ENCODE data around the gene METTL3. TPM values are rescaled to one million over a fixed set of nuclear protein-coding genes. Genes with fewer than 3 reads are reported as not detected.
A peak's percentile ranks its signal among the peaks of the same experiment; 100 is the strongest.

The METTL3 gene
- total and polyA plus RNA-seq, 2 of the 13 experiments (the other 11 are each of a cell fraction or from before 2014, with no cell fraction given) = 123 to 130 TPM

GRCh38 chr14:21498540-21499526 is 12.3 kb downstream of the METTL3 start (continued):
- no peak for TF ChIP-seq ZBED4 (CRISPR knock-in tag; IDR thresholded peaks at IDR 0.05; ENCODE audit: borderline replicate concordance)
- peak; percentile 32; the same call in 1 of the 2 replicates for TF ChIP-seq ARNT2 (CRISPR knock-in tag; IDR thresholded peaks at IDR 0.05; ENCODE audit: low read depth)
- TF ChIP-seq PCBP2 (optimal IDR thresholded peaks at IDR 0.05; ENCODE audit: low read depth, low read length, poor library complexity, severe bottlenecking) = no peak
- no peak for TF ChIP-seq ZNF503 (CRISPR knock-in tag; IDR thresholded peaks at IDR 0.05)
- no peak for TF ChIP-seq FOXK1 (CRISPR knock-in tag; IDR thresholded peaks at IDR 0.05; ENCODE audit: borderline replicate concordance, low read depth)
- no peak for TF ChIP-seq RBM39 (IDR thresholded peaks at IDR 0.05; ENCODE audit: low read depth, low read length, poor library complexity, severe bottlenecking)
- TF ChIP-seq NFE2L2 (IDR thresholded peaks at IDR 0.05; ENCODE audit: low read length) = no peak
- TF ChIP-seq RBFOX2 (IDR thresholded peaks at IDR 0.05; ENCODE audit: low read depth, low read length) = peak; percentile 49; the same call in 1 of the 2 replicates
- peak; percentile 76; the same call in 1 of the 2 replicates for TF ChIP-seq ZBTB33 (CRISPR knock-in tag; IDR thresholded peaks at IDR 0.05)
- no peak for TF ChIP-seq ZNF552 (CRISPR knock-in tag; IDR thresholded peaks at IDR 0.05; ENCODE audit: borderline replicate concordance)
- TF ChIP-seq PAXIP1 (CRISPR knock-in tag; conservative IDR thresholded peaks at IDR 0.05) = 0 out of 2 replicates have a peak, but pooled peaks have one; percentile 7
- TF ChIP-seq ZNF576 (CRISPR knock-in tag; IDR thresholded peaks at IDR 0.05) = no peak
